Natural killer cell (primary cell): Measurements from ENCODE around the gene RNGTT. TPM values are rescaled to one million over a fixed set of nuclear protein-coding genes. Genes with fewer than 3 reads are reported as not detected.
A peak's percentile ranks its signal among the peaks of the same experiment; 100 is the strongest.
"Not testable (repeated sequence)": the region's sequence is repeated elsewhere in the genome, so short reads cannot be mapped to it uniquely, and the experiment has no call there.

Experiments
- ATAC-seq, 3 donors: fragments of 150-1000 bp in 2 of 3; fragments of 200-7000 bp in 1 of 3; cut with Tn5 transposase; 1 replicate in 1 of 3; 2 replicates in 2 of 3; pipeline ENCODE4 v1.10.0; 2021; ENCODE audit warnings: mild to moderate bottlenecking in 2 of 3, moderate library complexity in 2 of 3
- DNase-seq, 2 donors: peaks; one replicate each; pipeline versions ENCODE4 v3.0.0 to v3.0.0-alpha.2; 2013 to 2021; ENCODE audit warnings: mixed read lengths in 1 of 2
- H3K27ac ChIP-seq: one replicate; pipeline ENCODE4 v1.5.1; 2013; ENCODE audit warnings: mild to moderate bottlenecking, low read length
- H3K27me3 ChIP-seq: one replicate; pipeline ENCODE4 v1.6.1; 2013; ENCODE audit warnings: low read length; ENCODE audit not compliant: control insufficient read depth, insufficient read depth
- H3K36me3 ChIP-seq: one replicate; pipeline ENCODE4 v1.6.1; 2013; ENCODE audit warnings: low read length; ENCODE audit not compliant: control insufficient read depth, insufficient read depth
- H3K4me1 ChIP-seq: one replicate; pipeline ENCODE4 v1.6.1; 2013; ENCODE audit warnings: low read length; ENCODE audit not compliant: control insufficient read depth, insufficient read depth
- H3K4me3 ChIP-seq: one replicate; pipeline ENCODE4 v1.5.1; 2013; ENCODE audit warnings: low read length
- H3K9me3 ChIP-seq: one replicate; pipeline ENCODE4 v1.6.1; 2013; ENCODE audit warnings: low read length; ENCODE audit not compliant: control insufficient read depth, insufficient read depth
- H3K27ac Mint-ChIP-seq, 2 donors: one replicate each; pipeline ENCODE4 v1.8.0; 2022; ENCODE audit warnings: mild to moderate bottlenecking in 2 of 2, mixed read lengths in 2 of 2, moderate library complexity in 1 of 2
- H3K27me3 Mint-ChIP-seq, 2 donors: one replicate each; pipeline ENCODE4 v1.8.0; 2022; ENCODE audit warnings: low read depth in 2 of 2, mixed read lengths in 2 of 2
- H3K36me3 Mint-ChIP-seq: one replicate; pipeline ENCODE4 v1.8.0; 2022; ENCODE audit warnings: mixed read lengths
- H3K4me1 Mint-ChIP-seq, 2 donors: one replicate each; pipeline ENCODE4 v1.8.0; 2022; ENCODE audit warnings: mixed read lengths in 2 of 2
- H3K4me3 Mint-ChIP-seq: one replicate; pipeline ENCODE4 v1.8.0; 2022; ENCODE audit warnings: mild to moderate bottlenecking, moderate library complexity, mixed read lengths
- H3K9me3 Mint-ChIP-seq, 2 donors: one replicate each; pipeline ENCODE4 v1.8.0; 2022; ENCODE audit warnings: mixed read lengths in 2 of 2
- CTCF ChIP-seq: fragments of 200-600 bp; IDR thresholded peaks from one replicate; pipeline ENCODE4 v1.8.0; 2022; ENCODE audit warnings: antibody characterized with exemption
- WGBS: methylation state at CpG from one replicate; pipeline ENCODE4 v1.1.7; 2013; ENCODE audit warnings: missing lambda C conversion rate; ENCODE audit not compliant: insufficient coverage; 5-methylcytosine and 5-hydroxymethylcytosine counted together
- intact Hi-C: fragments of 100-400 bp; cut with micrococcal nuclease; formaldehyde crosslinking; loops from one replicate; pipeline ENCODE4 v1.14.2; 2022
- total RNA-seq, 4 donors: library from RNA; stranded (reverse); fragments of 120-200 nt in 1 of 4; gene quantifications; one replicate each; pipeline versions ENCODE4 v1.2.3 to v1.2.4, GENCODE V29; 2013 to 2022

Gene RNGTT
- total RNA-seq, 3 donors from 2014 or later (not counting 1 experiment from before 2014, with no cell fraction given): 23.1 to 27.2 (median 23.1) TPM

GRCh38 chr6:88910922-88911778, 52.3 kb downstream of the RNGTT start:
- Mint-ChIP-seq H3K27me3 (no peaks in the 10 kb centered on the region), H3K9me3 (peaks cover 0 to 3% of the 10 kb centered on the region in 2 donors), H3K36me3 (no peaks in the 10 kb centered on the region), H3K27ac (no peak overlapping the region), H3K4me1 (peaks cover 75 to 84% of the 10 kb centered on the region in 2 donors), H3K4me3 (no peak overlapping the region)
- ATAC-seq (no peak), DNase-seq (no peak)
- Histone ChIP-seq H3K4me1 (peaks cover 12% of the 10 kb centered on the region), H3K27me3 (no peaks in the 10 kb centered on the region), H3K4me3 (no peak overlapping the region), H3K9me3 (no peaks in the 10 kb centered on the region), H3K36me3 (peaks cover 6% of the 10 kb centered on the region), H3K27ac (no peak overlapping the region)
- WGBS: 90% methylated on average over 5 of the region's 7 CpGs
- intact Hi-C loops: no loop called here
- no peak for TF ChIP-seq CTCF

- H3K9me3 Mint-ChIP-seq: no peaks in the 10 kb centered on the region
- TF ChIP-seq CTCF: no peak
- Histone ChIP-seq H3K27ac (no peak overlapping the region), H3K9me3 (no peaks in the 10 kb centered on the region), H3K4me1 (peaks cover 12% of the 10 kb centered on the region), H3K36me3 (peaks cover 8% of the 10 kb centered on the region), H3K27me3 (no peaks in the 10 kb centered on the region), H3K4me3 (no peak overlapping the region)
- intact Hi-C loops: no loop called here
- ATAC-seq (peak in 2 of 3 donors; percentile 26 to 36), DNase-seq (no peak)
- H3K4me1 Mint-ChIP-seq: peaks cover 64 to 78% of the 10 kb centered on the region in 2 donors
- peaks cover 15% of the 10 kb centered on the region for H3K36me3 Mint-ChIP-seq
- peak overlapping the region; percentile 13 to 78 for H3K27ac Mint-ChIP-seq
- H3K27me3 Mint-ChIP-seq: no peaks in the 10 kb centered on the region
- no peak overlapping the region for H3K4me3 Mint-ChIP-seq
- 75% methylated on average over 9 of the region's 9 CpGs for whole genome bisulfite sequencing
Observed at GRCh38 chr6:88908598-88909548, 54.5 kb downstream of the RNGTT start.

DNA sequence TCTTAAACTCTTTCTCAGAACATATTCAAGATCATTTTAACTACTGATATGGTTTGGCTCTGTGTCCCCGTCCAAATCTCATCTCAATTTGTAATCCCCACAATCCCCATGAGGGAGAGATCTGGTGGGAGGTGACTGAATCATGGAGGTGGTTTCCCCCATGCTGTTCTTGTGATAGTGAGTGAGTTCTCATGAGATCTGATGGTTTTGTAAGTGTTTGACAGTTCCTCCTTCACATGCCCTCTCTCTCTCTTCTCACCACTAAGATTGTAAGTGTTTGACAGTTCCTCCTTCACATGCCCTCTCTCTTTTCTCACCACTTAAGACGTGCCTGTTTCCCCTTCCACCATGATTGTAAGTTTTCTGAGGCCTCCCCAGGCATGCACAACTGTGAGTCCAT, 56.3 kb downstream of the RNGTT start:
- H3K36me3 Mint-ChIP-seq: peaks cover 15% of the 10 kb centered on the region
- H3K27me3 Mint-ChIP-seq, H3K4me3 Mint-ChIP-seq, intact Hi-C loops, H3K27ac ChIP-seq, H3K9me3 Mint-ChIP-seq, H3K4me3 ChIP-seq, H3K9me3 ChIP-seq, DNase-seq, H3K27me3 ChIP-seq: not testable (repeated sequence)
- H3K36me3 ChIP-seq: peaks cover 14% of the 10 kb centered on the region
- H3K27ac Mint-ChIP-seq: peak overlapping the region; percentile 78 to 88
- H3K4me1 ChIP-seq: peaks cover 12% of the 10 kb centered on the region
- peaks cover 47 to 60% of the 10 kb centered on the region in 2 donors for H3K4me1 Mint-ChIP-seq
- 13% methylated on average over 1 of the region's 2 CpGs for WGBS
- peak; percentile 70 to 80 (median 78) for ATAC-seq
